Testis (tissue), 3 donors: Measurements from ENCODE around the gene TSPAN10. TPM values are rescaled to one million over a fixed set of nuclear protein-coding genes. Genes with fewer than 3 reads are reported as not detected.

Experiments used
- DNase-seq: peaks from one replicate; pipeline ENCODE4 v3.0.0-alpha.2; 2019
- H3K27ac ChIP-seq, 2 donors: fragments of 200-600 bp; sonication (generic); one replicate each; pipeline ENCODE4 v1.5.1; 2019
- H3K27me3 ChIP-seq: fragments of 200-600 bp; sonication (generic); one replicate; pipeline ENCODE4 v1.5.1; 2019
- H3K36me3 ChIP-seq: fragments of 200-600 bp; sonication (generic); one replicate; pipeline ENCODE4 v1.5.1; 2017; ENCODE audit warnings: low read depth; ENCODE audit errors: missing control alignments
- H3K4me1 ChIP-seq: fragments of 200-600 bp; sonication (generic); one replicate; pipeline ENCODE4 v1.5.1; 2019
- H3K4me3 ChIP-seq, 2 donors: fragments of 200-600 bp; sonication (generic); one replicate each; pipeline ENCODE4 v1.5.1; 2017 to 2019
- H3K9me3 ChIP-seq: fragments of 200-600 bp; sonication (generic); one replicate; pipeline ENCODE4 v1.5.1; 2017
- CTCF ChIP-seq, 3 experiments: fragments of 450-650 bp in 2 of 3; fragments of 200-600 bp in 1 of 3; sonication (generic) in 1 of 3; IDR thresholded peaks; one replicate each; pipeline ENCODE4 v1.5.1; 2016 to 2019; ENCODE audit warnings: antibody characterized with exemption in 3 of 3, mild to moderate bottlenecking in 2 of 3, moderate library complexity in 1 of 3
- POLR2A ChIP-seq: fragments of 450-650 bp; IDR thresholded peaks from one replicate; pipeline ENCODE4 v1.6.1; 2017; ENCODE audit warnings: antibody characterized with exemption, mild to moderate bottlenecking, moderate library complexity
- WGBS, 2 donors: methylation state at CpG; one replicate each; pipeline ENCODE4 v1.1.5; 2018; 5-methylcytosine and 5-hydroxymethylcytosine counted together
- intact Hi-C: fragments of 100-400 bp; cut with DNase I; formaldehyde crosslinking; loops from one replicate; pipeline ENCODE4 v1.15.1; 2023; ENCODE audit warnings: low total_unique reads
- polyA plus RNA-seq: library from polyadenylated mRNA; stranded (reverse); fragments of 350-450 nt; fragmentation: Illumina TruSeq; extraction: RNeasy Lipid Tissue Mini Kit (QIAGEN cat#74804); gene quantifications from one replicate; pipeline ENCODE4 v1.2.3, GENCODE V29; 2014; ENCODE audit warnings: low read depth, low replicate concordance; ENCODE audit not compliant: insufficient read depth
- total RNA-seq, 2 donors: library from RNA; depleted of rRNA; stranded (reverse); fragments of >200 nt; gene quantifications; one replicate each; pipeline ENCODE4 v1.2.3, GENCODE V29; 2016

TSPAN10 gene
- total and polyA plus RNA-seq, 3 donors from 2014 or later = 1.2 to 3.1 (median 1.3) TPM

GRCh38 chr17:81646869-81647600, 10.0 kb downstream of the TSPAN10 start:
- WGBS, 2 donors = 73 to 74% methylated on average over 12 of the region's 12 CpGs

GRCh38 chr17:81647640-81648012, 10.6 kb downstream of the TSPAN10 start:
- WGBS, 2 donors = 34 to 37% methylated on average over 19 to 20 of the region's 21 CpGs
- H3K36me3 ChIP-seq = no peaks in the 10 kb centered on the region
- no peak overlapping the region for H3K4me3 ChIP-seq
- no peak for DNase-seq
- no peak for TF ChIP-seq POLR2A
- TF ChIP-seq CTCF (IDR thresholded peaks at IDR 0.05) = no peak
- intact Hi-C loops = no loop called here
- no peaks in the 10 kb centered on the region for H3K4me1 ChIP-seq
- no peaks in the 10 kb centered on the region for H3K9me3 ChIP-seq
- no peaks in the 10 kb centered on the region for H3K27me3 ChIP-seq
- no peak overlapping the region for H3K27ac ChIP-seq

More at GRCh38 chr17:81646869-81647600, 10.0 kb downstream of the TSPAN10 start:
- TF ChIP-seq POLR2A = no peak
- TF ChIP-seq CTCF (IDR thresholded peaks at IDR 0.05) = no peak
- Histone ChIP-seq H3K36me3 (no peaks in the 10 kb centered on the region), H3K4me3 (no peak overlapping the region), H3K27ac (no peak overlapping the region), H3K4me1 (no peaks in the 10 kb centered on the region), H3K9me3 (no peaks in the 10 kb centered on the region), H3K27me3 (no peaks in the 10 kb centered on the region)
- no peak for DNase-seq
- intact Hi-C loops = no loop called here

- TF ChIP-seq CTCF (IDR thresholded peaks at IDR 0.05) (no peak), POLR2A (no peak)
- Histone ChIP-seq H3K27me3 (no peaks in the 10 kb centered on the region), H3K9me3 (no peaks in the 10 kb centered on the region), H3K27ac (no peak overlapping the region), H3K36me3 (no peaks in the 10 kb centered on the region), H3K4me1 (no peaks in the 10 kb centered on the region), H3K4me3 (no peak overlapping the region)
- intact Hi-C loops = no loop called here
- DNase-seq = no peak
- 9% methylated on average over 53 of the region's 78 CpGs; no CpG with 5 or more reads in 1 of the 2 donors for WGBS, 2 donors
These were observed 11.2 kb downstream of the TSPAN10 start for GRCh38 chr17:81648013-81648706.

- H3K4me3 ChIP-seq = no peak overlapping the region
These were observed 11.7 kb downstream of the TSPAN10 start for GRCh38 chr17:81648707-81649085.

More at GRCh38 chr17:81648707-81649085, 11.7 kb downstream of the TSPAN10 start:
- no peaks in the 10 kb centered on the region for H3K9me3 ChIP-seq
- no peaks in the 10 kb centered on the region for H3K4me1 ChIP-seq
- no peak for DNase-seq
- H3K36me3 ChIP-seq = no peaks in the 10 kb centered on the region
- WGBS, 2 donors = 49% methylated on average over 14 of the region's 14 CpGs; no CpG with 5 or more reads in 1 of the 2 donors
- no peak overlapping the region for H3K27ac ChIP-seq
- intact Hi-C loops = no loop called here
- no peaks in the 10 kb centered on the region for H3K27me3 ChIP-seq
- no peak for TF ChIP-seq CTCF (IDR thresholded peaks at IDR 0.05)
- no peak for TF ChIP-seq POLR2A
